Panc1 (cell line): ENCODE data around the gene PLCD3. TPM values are rescaled to one million over a fixed set of nuclear protein-coding genes. Genes with fewer than 3 reads are reported as not detected.
A peak's percentile ranks its signal among the peaks of the same experiment; 100 is the strongest.

ENCODE experiments used
- ATAC-seq: fragments of 200-7000 bp; cut with Tn5 transposase; 2 replicates; pipeline ENCODE4 v1.9.1; 2020; ENCODE audit warnings: mild to moderate bottlenecking, moderate library complexity
- BruUV-seq: library from RNA; stranded (reverse); fragments of 400-500 nt; replicated peaks from 2 replicates; lab custom pipeline; 2021; lab: Mats Ljungman, UMichigan
- CTCF ChIA-PET: fragments of 300-600 bp; sonication (Branson Sonifier 250); formaldehyde crosslinking; loops from one replicate; lab custom pipeline; 2022; ENCODE audit warnings: antibody characterized with exemption; lab: Charles Lee
- POLR2A ChIA-PET: fragments of 300-600 bp; sonication (Branson Sonifier 250); formaldehyde crosslinking; loops from one replicate; lab custom pipeline; 2022; ENCODE audit warnings: antibody characterized with exemption; lab: Charles Lee
- DNase-seq: peaks from one replicate; pipeline ENCODE4 v3.0.0-alpha.2; 2010; ENCODE audit warnings: low read depth, low spot score
- H3K27ac ChIP-seq: 2 replicates; pipeline ENCODE4 v1.5.1; 2011; ENCODE audit warnings: mild to moderate bottlenecking, low read length, inconsistent platforms
- H3K27me3 ChIP-seq: fragments of 200-500 bp; sonication (Bioruptor generic); 2 replicates; pipeline ENCODE4 v1.6.0; 2014; ENCODE audit warnings: low read length, inconsistent platforms; ENCODE audit not compliant: control insufficient read depth, insufficient read depth
- H3K36me3 ChIP-seq: fragments of 200-500 bp; sonication (Bioruptor generic); 2 replicates; pipeline ENCODE4 v1.5.1; 2014; ENCODE audit warnings: inconsistent platforms, mild to moderate bottlenecking, low read length, moderate library complexity; ENCODE audit not compliant: control insufficient read depth, insufficient read depth
- H3K4me1 ChIP-seq: 2 replicates; pipeline ENCODE4 v1.5.1; 2011; ENCODE audit warnings: inconsistent platforms, mild to moderate bottlenecking, low read length, moderate library complexity; ENCODE audit not compliant: control insufficient read depth, insufficient read depth
- H3K4me3 ChIP-seq, 2 experiments: 2 replicates each; pipeline ENCODE4 v1.5.1; 2011 to 2012; ENCODE audit warnings: low read depth in 2 of 2, low read length in 2 of 2, mild to moderate bottlenecking in 2 of 2, inconsistent platforms in 1 of 2, moderate library complexity in 1 of 2
- H3K9me3 ChIP-seq: fragments of 200-500 bp; sonication (Bioruptor generic); 2 replicates; pipeline ENCODE4 v1.5.1; 2014; ENCODE audit warnings: low read depth, mild to moderate bottlenecking, inconsistent platforms, low read length, moderate library complexity; ENCODE audit not compliant: control insufficient read depth, insufficient read depth
- POLR2AphosphoS5 ChIP-seq: IDR thresholded peaks from 2 replicates; pipeline ENCODE4 v1.6.1; 2012; ENCODE audit warnings: mild to moderate bottlenecking, low read depth, low read length, moderate library complexity
- SIN3A ChIP-seq: IDR thresholded peaks from 2 replicates; pipeline ENCODE4 v1.6.1; 2012; ENCODE audit warnings: low read depth, mild to moderate bottlenecking, low read length, moderate library complexity, borderline replicate concordance; ENCODE audit not compliant: insufficient read depth
- TCF7L2 ChIP-seq: IDR thresholded peaks from 2 replicates; pipeline ENCODE4 v1.6.1; 2011; ENCODE audit warnings: mild to moderate bottlenecking, low read depth, low read length, inconsistent platforms
- in situ Hi-C: cut with HindIII; loops from 2 replicates; pipeline ENCODE4 v1.10.0; 2016; ENCODE audit warnings: low sequenced_read_pairs, low pct_unique_long_range_greater_than_20kb
- intact Hi-C: fragments of 100-400 bp; cut with micrococcal nuclease; formaldehyde crosslinking; loops from one replicate; pipeline ENCODE4 v1.10.0; 2022; ENCODE audit not compliant: unreplicated experiment
- total RNA-seq: library from RNA; stranded (reverse); gene quantifications from one replicate; pipeline ENCODE4 v1.2.1, GENCODE V29; 2021; ENCODE audit not compliant: unreplicated experiment
- TF ChIP-seq, protein P1 (sequence below): fragments of 450-650 bp; IDR thresholded peaks from 2 replicates; pipeline ENCODE4 v1.5.1; 2017; ENCODE audit warnings: mild to moderate bottlenecking
- TF ChIP-seq, protein P2 (sequence below), 2 experiments: IDR thresholded peaks; 2 replicates each; pipeline ENCODE4 v1.6.1; 2011 to 2012; ENCODE audit warnings: low read depth in 2 of 2, control low read depth in 1 of 2, low read length in 1 of 2, mild to moderate bottlenecking in 1 of 2, moderate library complexity in 1 of 2; ENCODE audit not compliant: insufficient read depth in 1 of 2

PLCD3 gene
- total RNA-seq, 1 experiment from 2014 or later: 125 TPM

DNA sequence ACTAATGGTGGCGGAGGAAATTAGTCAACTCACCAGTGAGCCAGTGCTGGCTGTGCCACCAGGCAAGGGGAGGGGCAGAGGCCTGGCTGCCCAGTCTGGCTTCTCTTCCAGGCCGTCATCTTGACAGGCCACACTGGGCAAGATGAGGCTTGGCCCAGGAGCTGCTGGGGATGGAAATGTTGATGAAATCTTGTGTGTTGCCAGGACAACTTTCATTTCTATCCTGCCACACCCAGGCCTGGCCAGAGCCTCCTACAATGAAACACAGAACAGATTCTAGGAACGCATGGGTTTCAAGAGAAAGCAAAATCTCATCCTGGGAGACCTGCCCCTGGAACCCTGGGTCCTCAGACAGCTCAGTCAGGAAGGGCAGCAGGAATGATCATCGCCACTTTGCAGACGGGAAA is 38.6 kb upstream of the PLCD3 start:
- Histone ChIP-seq H3K36me3 (no peaks in the 10 kb centered on the region), H3K4me1 (peaks cover 37% of the 10 kb centered on the region), H3K4me3 (no peak overlapping the region), H3K27me3 (no peaks in the 10 kb centered on the region), H3K9me3 (no peaks in the 10 kb centered on the region), H3K27ac (peak overlapping the region; percentile 99)
- POLR2A ChIA-PET: no interaction called here
- ATAC-seq (no peak), DNase-seq (no peak)
- CTCF ChIA-PET: interaction anchor here (0.7 kb wide), 1 partner anchor 22 kb away, joined by 3 read pairs; no protein-coding TSS in a partner anchor
- in situ Hi-C loops (no loop called here), intact Hi-C loops (no loop called here)
- TF ChIP-seq SIN3A (no peak), POLR2AphosphoS5 (no peak), TCF7L2 (no peak)
- TF ChIP-seq, protein P1, sequence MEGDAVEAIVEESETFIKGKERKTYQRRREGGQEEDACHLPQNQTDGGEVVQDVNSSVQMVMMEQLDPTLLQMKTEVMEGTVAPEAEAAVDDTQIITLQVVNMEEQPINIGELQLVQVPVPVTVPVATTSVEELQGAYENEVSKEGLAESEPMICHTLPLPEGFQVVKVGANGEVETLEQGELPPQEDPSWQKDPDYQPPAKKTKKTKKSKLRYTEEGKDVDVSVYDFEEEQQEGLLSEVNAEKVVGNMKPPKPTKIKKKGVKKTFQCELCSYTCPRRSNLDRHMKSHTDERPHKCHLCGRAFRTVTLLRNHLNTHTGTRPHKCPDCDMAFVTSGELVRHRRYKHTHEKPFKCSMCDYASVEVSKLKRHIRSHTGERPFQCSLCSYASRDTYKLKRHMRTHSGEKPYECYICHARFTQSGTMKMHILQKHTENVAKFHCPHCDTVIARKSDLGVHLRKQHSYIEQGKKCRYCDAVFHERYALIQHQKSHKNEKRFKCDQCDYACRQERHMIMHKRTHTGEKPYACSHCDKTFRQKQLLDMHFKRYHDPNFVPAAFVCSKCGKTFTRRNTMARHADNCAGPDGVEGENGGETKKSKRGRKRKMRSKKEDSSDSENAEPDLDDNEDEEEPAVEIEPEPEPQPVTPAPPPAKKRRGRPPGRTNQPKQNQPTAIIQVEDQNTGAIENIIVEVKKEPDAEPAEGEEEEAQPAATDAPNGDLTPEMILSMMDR: no peak
- no TSS peak for BruUV-seq

DNA sequence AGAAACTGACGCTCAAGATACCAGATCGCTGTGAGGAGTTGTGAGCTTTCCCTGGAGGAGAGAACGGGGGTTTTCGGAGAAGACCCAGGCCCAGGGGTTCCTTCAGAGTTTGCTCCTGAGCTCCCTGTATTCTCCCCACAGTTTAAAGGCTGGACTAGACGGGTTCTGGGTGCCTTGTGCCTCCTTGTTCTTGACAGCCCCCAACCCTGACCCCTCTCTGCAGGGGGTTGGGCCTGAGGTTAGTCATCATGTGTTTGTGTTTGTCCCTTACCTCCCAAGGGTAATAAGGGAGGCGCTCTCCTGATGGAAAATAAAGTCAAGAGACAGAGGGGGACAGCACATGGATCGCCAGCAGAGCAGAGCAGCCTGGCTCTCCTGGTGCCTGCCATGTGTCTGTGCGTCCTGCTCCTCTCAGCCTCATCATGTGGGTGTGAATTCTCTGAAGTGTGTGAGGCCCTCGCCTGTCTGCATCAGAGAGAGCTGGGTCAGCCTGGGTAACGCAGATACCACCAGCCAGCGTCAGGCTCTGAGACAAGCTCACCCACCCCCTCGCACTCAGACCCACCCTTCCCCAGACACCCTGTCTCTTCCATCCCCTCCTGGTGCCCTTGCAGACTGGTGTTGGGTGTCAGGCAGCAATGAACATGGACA is 38.1 kb upstream of the PLCD3 start:
- no TSS peak for BruUV-seq
- intact Hi-C loops: no loop called here
- ATAC-seq (no peak), DNase-seq (no peak)
- peak overlapping the region; percentile 99 for H3K27ac ChIP-seq
- POLR2A ChIA-PET: no interaction called here
- H3K27me3 ChIP-seq: no peaks in the 10 kb centered on the region
- TF ChIP-seq TCF7L2 (no peak), POLR2AphosphoS5 (no peak), SIN3A (no peak)
- TF ChIP-seq, protein P1: no peak
- TF ChIP-seq, protein P2, sequence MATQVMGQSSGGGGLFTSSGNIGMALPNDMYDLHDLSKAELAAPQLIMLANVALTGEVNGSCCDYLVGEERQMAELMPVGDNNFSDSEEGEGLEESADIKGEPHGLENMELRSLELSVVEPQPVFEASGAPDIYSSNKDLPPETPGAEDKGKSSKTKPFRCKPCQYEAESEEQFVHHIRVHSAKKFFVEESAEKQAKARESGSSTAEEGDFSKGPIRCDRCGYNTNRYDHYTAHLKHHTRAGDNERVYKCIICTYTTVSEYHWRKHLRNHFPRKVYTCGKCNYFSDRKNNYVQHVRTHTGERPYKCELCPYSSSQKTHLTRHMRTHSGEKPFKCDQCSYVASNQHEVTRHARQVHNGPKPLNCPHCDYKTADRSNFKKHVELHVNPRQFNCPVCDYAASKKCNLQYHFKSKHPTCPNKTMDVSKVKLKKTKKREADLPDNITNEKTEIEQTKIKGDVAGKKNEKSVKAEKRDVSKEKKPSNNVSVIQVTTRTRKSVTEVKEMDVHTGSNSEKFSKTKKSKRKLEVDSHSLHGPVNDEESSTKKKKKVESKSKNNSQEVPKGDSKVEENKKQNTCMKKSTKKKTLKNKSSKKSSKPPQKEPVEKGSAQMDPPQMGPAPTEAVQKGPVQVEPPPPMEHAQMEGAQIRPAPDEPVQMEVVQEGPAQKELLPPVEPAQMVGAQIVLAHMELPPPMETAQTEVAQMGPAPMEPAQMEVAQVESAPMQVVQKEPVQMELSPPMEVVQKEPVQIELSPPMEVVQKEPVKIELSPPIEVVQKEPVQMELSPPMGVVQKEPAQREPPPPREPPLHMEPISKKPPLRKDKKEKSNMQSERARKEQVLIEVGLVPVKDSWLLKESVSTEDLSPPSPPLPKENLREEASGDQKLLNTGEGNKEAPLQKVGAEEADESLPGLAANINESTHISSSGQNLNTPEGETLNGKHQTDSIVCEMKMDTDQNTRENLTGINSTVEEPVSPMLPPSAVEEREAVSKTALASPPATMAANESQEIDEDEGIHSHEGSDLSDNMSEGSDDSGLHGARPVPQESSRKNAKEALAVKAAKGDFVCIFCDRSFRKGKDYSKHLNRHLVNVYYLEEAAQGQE (IDR thresholded peaks at IDR 0.05; ENCODE audit: insufficient read depth in 1 of 2, low read depth in 2 of 2, low read length in 1 of 2): no peak
- in situ Hi-C loops: no loop called here
- no peak overlapping the region for H3K4me3 ChIP-seq
- CTCF ChIA-PET: no interaction called here
- peaks cover 33% of the 10 kb centered on the region for H3K4me1 ChIP-seq
- H3K36me3 ChIP-seq: no peaks in the 10 kb centered on the region
- H3K9me3 ChIP-seq: no peaks in the 10 kb centered on the region
